ENCODE results near the gene GABBR2.
"Not testable (repeated sequence)": the region's sequence is repeated elsewhere in the genome, so short reads cannot be mapped to it uniquely, and the experiment has no call there.

Gene GABBR2

GRCh38 chr9:98501819-98502218 is 206.9 kb downstream of the GABBR2 start:
- no peak for TF ChIP-seq CTCF (conservative IDR thresholded peaks at IDR 0.05)

DNA sequence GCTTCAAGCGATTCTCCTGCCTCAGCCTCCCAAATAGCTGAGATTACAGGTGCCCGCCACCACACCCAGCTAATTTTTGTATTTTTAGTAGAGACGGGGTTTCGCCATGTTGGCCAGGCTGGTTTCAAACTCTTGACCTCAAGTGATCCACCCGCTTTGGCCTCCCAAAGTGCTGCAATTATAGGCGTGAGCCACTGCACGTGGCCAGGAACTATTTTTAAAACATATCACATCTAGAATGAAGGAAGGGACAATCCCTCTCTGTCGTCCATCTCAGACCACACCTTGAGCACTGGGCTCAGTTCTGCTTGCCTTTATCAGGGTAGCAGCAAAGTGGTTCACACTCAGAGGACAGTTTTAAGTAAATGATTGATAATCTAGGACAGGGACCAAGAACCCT is 207.5 kb downstream of the GABBR2 start:
- not testable (repeated sequence) for H3K27ac ChIP-seq

More at GRCh38 chr9:98501819-98502218, 206.9 kb downstream of the GABBR2 start:
- no peak overlapping the region for H3K27ac ChIP-seq

- no peak overlapping the region for H3K27ac ChIP-seq
- TF ChIP-seq CTCF (conservative IDR thresholded peaks at IDR 0.05), result no peak
These were observed 208.3 kb downstream of the GABBR2 start for GRCh38 chr9:98500337-98500919.

DNA sequence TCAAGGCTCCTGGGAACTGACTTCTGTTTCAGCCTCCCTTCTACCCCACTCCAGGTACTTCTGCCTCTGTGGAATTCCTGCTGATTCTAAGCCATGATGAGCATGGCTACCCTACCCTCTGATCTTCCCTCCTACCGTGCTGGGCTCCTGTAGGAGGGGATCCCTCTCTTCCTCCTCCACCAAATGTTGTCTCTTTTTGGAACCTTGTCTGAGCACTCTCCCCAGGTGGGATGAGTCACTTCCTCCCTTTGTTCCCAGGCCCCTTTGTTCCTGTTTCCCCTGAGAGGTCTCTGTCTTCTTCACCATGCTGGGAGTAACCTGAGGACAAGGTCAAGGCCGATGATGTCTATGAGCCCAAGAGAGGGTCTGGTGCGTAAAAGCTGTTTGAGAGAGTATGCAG is 213.2 kb downstream of the GABBR2 start:
- TF ChIP-seq CTCF (conservative IDR thresholded peaks at IDR 0.05), result no peak
- no peak overlapping the region for H3K27ac ChIP-seq

- no peak overlapping the region for H3K27ac ChIP-seq
- no peak for TF ChIP-seq CTCF (conservative IDR thresholded peaks at IDR 0.05)
These were observed 213.9 kb downstream of the GABBR2 start for GRCh38 chr9:98494852-98495251.

DNA sequence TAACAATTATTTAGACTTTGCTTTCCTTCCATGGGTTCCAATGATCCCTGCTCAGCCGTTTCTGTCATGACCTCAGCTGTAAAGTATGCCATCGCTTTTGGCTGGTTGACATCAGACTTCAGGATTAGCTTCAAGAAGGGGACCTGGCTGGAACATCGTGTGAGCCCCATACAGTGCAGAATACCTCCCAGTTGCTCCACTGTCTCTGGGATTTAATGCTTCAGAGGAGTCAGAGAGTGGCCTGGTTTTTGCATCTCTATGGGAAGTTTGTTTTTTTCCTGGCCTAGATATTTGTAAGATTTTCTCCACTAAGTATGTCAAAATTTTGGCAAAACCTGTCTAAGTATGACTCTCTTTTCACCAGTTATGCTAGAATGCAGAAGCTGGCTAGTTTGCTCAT is 216.9 kb downstream of the GABBR2 start:
- no peak for TF ChIP-seq CTCF (conservative IDR thresholded peaks at IDR 0.05)
- H3K27ac ChIP-seq, result no peak overlapping the region

GRCh38 chr9:98491231-98491651 is 217.5 kb downstream of the GABBR2 start:
- no peak for TF ChIP-seq CTCF (conservative IDR thresholded peaks at IDR 0.05)

DNA sequence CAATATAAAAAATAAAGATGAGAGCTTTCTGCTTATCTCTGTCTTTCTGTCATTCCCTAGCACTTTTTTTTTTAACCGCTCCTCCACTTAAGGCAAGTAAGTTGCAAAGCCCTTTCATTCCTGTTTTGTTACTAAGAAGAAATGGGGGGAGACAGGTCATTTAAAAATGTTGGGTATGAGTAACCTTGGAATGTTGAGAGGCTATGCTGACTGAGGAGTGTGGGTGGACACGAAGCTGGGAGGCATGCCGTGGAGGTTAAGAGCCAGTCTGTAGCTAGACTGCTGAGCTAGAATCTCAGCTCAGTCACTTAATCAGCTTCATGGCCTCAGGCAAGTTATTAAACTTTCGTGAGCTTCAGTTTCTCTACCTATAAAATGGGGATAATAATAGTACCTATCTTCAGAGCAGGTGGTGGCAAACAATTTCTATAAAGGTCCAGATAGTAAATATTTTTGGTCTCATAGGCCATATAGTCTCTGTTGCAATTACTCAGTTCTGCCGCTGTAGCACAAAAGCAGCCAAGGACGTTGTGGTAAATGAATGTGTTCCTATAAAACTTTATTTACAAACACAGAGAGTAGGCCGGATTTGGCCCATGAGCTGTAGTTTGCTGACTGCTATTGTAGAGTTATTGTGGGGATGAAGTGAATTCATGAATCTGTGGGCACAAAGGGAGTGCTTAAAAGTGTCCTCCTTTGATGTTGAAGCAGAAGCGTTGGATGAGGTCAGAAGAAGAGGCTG is 220.0 kb downstream of the GABBR2 start:
- TF ChIP-seq CTCF (conservative IDR thresholded peaks at IDR 0.05), result no peak
- no peak overlapping the region for H3K27ac ChIP-seq

More at GRCh38 chr9:98491231-98491651, 217.5 kb downstream of the GABBR2 start:
- H3K27ac ChIP-seq, result no peak overlapping the region

Measured in VCaP (cell line).